Measurements from ENCODE around the gene TC2N. TPM values are rescaled to one million over a fixed set of nuclear protein-coding genes. Genes with fewer than 3 reads are reported as not detected.

Gene TC2N
- total RNA-seq, 1 experiment from 2014 or later = 16.4 TPM

DNA sequence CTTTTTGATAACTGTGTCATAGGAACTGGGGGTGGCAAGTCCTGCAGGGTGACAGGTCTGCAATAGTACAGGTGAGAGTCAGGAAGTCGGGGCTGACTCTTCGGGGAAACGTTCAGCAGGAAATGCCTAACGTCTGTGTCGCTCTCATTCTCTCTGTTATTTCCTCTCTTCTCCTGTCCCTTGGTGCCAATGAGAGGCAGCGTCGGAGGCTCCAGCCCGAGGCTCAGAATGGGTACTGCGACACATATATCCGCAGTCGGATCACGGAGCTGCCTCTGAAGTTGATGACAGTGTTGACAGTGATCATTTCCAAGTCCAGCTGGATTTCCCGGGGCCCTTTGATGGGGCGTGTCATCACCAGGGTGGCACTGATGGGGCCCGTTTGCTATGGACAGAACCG, 2.7 kb upstream of the TC2N start:
- H2AK5ac ChIP-seq (ENCODE audit: insufficient read length, low read length) = no peak overlapping the region
- WGBS (ENCODE audit: extremely low coverage, insufficient read length, low lambda C conversion rate) = no CpG with 5 or more reads among the region's 16 CpGs
- no peaks in the 10 kb centered on the region for H3K79me2 ChIP-seq (ENCODE audit: insufficient read depth, low read length)
- no peak overlapping the region for H2BK120ac ChIP-seq (ENCODE audit: low read depth, low read length, poor library complexity, severe bottlenecking)
- no peaks in the 10 kb centered on the region for H3K27me3 ChIP-seq (ENCODE audit: insufficient read depth, low read length)
- Mint-ChIP-seq H3K27me3 (ENCODE audit: low read depth) (peaks cover 6% of the 10 kb centered on the region), H3K9me3 (peaks cover 10 to 11% of the 10 kb centered on the region in 2 experiments; a peak in 4 of 5 replicates), H3K4me1 (peaks cover 17 to 26% of the 10 kb centered on the region in 2 experiments), H3K27ac (0 out of 7 replicates have a peak overlapping the region, but pooled peaks of 1 of the 3 experiments have one; percentile 23), H3K4me3 (no peak overlapping the region), H3K36me3 (ENCODE audit: insufficient read depth in 1 of 3, low read depth in 3 of 3) (peaks cover 0 to 4% (median 0%) of the 10 kb centered on the region in 3 experiments; a peak in 1 of 7 replicates)
- H3K18ac ChIP-seq (ENCODE audit: insufficient read length, low read depth, low read length) = no peak overlapping the region
- H2AFZ ChIP-seq (ENCODE audit: low read length) = no peak overlapping the region
- H3T11ph ChIP-seq (ENCODE audit: low read length) = no peak overlapping the region
- no peak overlapping the region for H2BK15ac ChIP-seq (ENCODE audit: low read depth, low read length)
- no peak overlapping the region for H3K4ac ChIP-seq (ENCODE audit: low read depth, low read length)
- no peak for DNase-seq
- no peak overlapping the region for H4K5ac ChIP-seq (ENCODE audit: insufficient read length, low read depth, low read length)
- H2BK20ac ChIP-seq (ENCODE audit: low read depth, low read length, poor library complexity, severe bottlenecking) = no peak overlapping the region
- no peak overlapping the region for H2BK5ac ChIP-seq (ENCODE audit: insufficient read length, low read length)
- H3K9ac ChIP-seq (ENCODE audit: extremely low read depth, insufficient read length, low read length) = no peak overlapping the region
- no peaks in the 10 kb centered on the region for H3K4me1 ChIP-seq (ENCODE audit: insufficient read depth, low read length)
- H3K56ac ChIP-seq (ENCODE audit: insufficient read length, low read depth, low read length) = no peak overlapping the region
- no peak overlapping the region for H4K8ac ChIP-seq (replicated peaks; ENCODE audit: insufficient read length, low read depth, low read length)
- H3K23ac ChIP-seq (ENCODE audit: insufficient read length, low read depth, low read length) = no peak overlapping the region
- H4K91ac ChIP-seq (ENCODE audit: insufficient read length, low read depth, low read length) = no peak overlapping the region
- H2BK12ac ChIP-seq (ENCODE audit: insufficient read length, low read depth, low read length) = no peak overlapping the region
- TF ChIP-seq, protein P1, sequence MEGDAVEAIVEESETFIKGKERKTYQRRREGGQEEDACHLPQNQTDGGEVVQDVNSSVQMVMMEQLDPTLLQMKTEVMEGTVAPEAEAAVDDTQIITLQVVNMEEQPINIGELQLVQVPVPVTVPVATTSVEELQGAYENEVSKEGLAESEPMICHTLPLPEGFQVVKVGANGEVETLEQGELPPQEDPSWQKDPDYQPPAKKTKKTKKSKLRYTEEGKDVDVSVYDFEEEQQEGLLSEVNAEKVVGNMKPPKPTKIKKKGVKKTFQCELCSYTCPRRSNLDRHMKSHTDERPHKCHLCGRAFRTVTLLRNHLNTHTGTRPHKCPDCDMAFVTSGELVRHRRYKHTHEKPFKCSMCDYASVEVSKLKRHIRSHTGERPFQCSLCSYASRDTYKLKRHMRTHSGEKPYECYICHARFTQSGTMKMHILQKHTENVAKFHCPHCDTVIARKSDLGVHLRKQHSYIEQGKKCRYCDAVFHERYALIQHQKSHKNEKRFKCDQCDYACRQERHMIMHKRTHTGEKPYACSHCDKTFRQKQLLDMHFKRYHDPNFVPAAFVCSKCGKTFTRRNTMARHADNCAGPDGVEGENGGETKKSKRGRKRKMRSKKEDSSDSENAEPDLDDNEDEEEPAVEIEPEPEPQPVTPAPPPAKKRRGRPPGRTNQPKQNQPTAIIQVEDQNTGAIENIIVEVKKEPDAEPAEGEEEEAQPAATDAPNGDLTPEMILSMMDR (conservative IDR thresholded peaks at IDR 0.05) = no peak
- no peaks in the 10 kb centered on the region for H4K20me1 ChIP-seq (ENCODE audit: control insufficient read depth, insufficient read depth, insufficient read length)
- no peak overlapping the region for H3K27ac ChIP-seq (ENCODE audit: insufficient read length, low read depth, low read length)
- H3K4me2 ChIP-seq (ENCODE audit: insufficient read depth, insufficient read length, low read length) = no peak overlapping the region
- H3K79me1 ChIP-seq (ENCODE audit: insufficient read depth, low read depth, low read length, poor library complexity, severe bottlenecking) = no peaks in the 10 kb centered on the region
- no peaks in the 10 kb centered on the region for H3K23me2 ChIP-seq (ENCODE audit: insufficient read length, low read depth, low read length, poor library complexity, severe bottlenecking)
- 0 out of 2 replicates have a peak overlapping the region, but pooled peaks have one; percentile 18 for H3K14ac ChIP-seq (ENCODE audit: insufficient read depth, low read length)
- no peaks in the 10 kb centered on the region for H3K9me3 ChIP-seq (ENCODE audit: control insufficient read depth, low read depth, low read length)
